ENCODE measurements around the gene GAS2L2.

Gene GAS2L2

GRCh38 chr17:35726127-35726952 is 26.7 kb downstream of the GAS2L2 start:
- H3K36me3 ChIP-seq (ENCODE audit: insufficient read depth): peaks cover 4% of the 10 kb centered on the region; the same call in 1 of the 2 replicates
- no peak overlapping the region for H3K27ac ChIP-seq
- H3K4me2 ChIP-seq: no peak overlapping the region
- TF ChIP-seq CTCF (conservative IDR thresholded peaks at IDR 0.05; ENCODE audit: low read depth, low read length): no peak
- H3K27me3 ChIP-seq (ENCODE audit: insufficient read depth, low read depth): no peaks in the 10 kb centered on the region
- no peaks in the 10 kb centered on the region for H3K79me2 ChIP-seq (ENCODE audit: insufficient read depth, low read depth)
- H3K4me3 ChIP-seq (IDR thresholded peaks at IDR 0.05; ENCODE audit: insufficient read depth, low read depth, low read length): no peak overlapping the region
- H3K9ac ChIP-seq: no peak overlapping the region
- H2AFZ ChIP-seq (ENCODE audit: low read depth): no peak overlapping the region
- no peaks in the 10 kb centered on the region for H4K20me1 ChIP-seq (ENCODE audit: insufficient read depth)
- no peaks in the 10 kb centered on the region for H3K4me1 ChIP-seq (ENCODE audit: low read depth, poor library complexity, severe bottlenecking)

GRCh38 chr17:35725802-35726126 is 27.3 kb downstream of the GAS2L2 start:
- no peak overlapping the region for H3K4me2 ChIP-seq
- H3K4me1 ChIP-seq (ENCODE audit: low read depth, poor library complexity, severe bottlenecking): no peaks in the 10 kb centered on the region
- no peaks in the 10 kb centered on the region for H3K27me3 ChIP-seq (ENCODE audit: insufficient read depth, low read depth)
- no peak overlapping the region for H3K4me3 ChIP-seq (IDR thresholded peaks at IDR 0.05; ENCODE audit: insufficient read depth, low read depth, low read length)
- no peak overlapping the region for H2AFZ ChIP-seq (ENCODE audit: low read depth)
- TF ChIP-seq CTCF (conservative IDR thresholded peaks at IDR 0.05; ENCODE audit: low read depth, low read length): no peak
- H3K79me2 ChIP-seq (ENCODE audit: insufficient read depth, low read depth): no peaks in the 10 kb centered on the region
- no peak overlapping the region for H3K27ac ChIP-seq
- no peaks in the 10 kb centered on the region for H4K20me1 ChIP-seq (ENCODE audit: insufficient read depth)
- no peak overlapping the region for H3K9ac ChIP-seq
- H3K36me3 ChIP-seq (ENCODE audit: insufficient read depth): peaks cover 4% of the 10 kb centered on the region; the same call in 1 of the 2 replicates

GRCh38 chr17:35725058-35725457 is 28.0 kb downstream of the GAS2L2 start:
- Histone ChIP-seq H3K27ac (no peak overlapping the region), H3K79me2 (ENCODE audit: insufficient read depth, low read depth) (no peaks in the 10 kb centered on the region), H4K20me1 (ENCODE audit: insufficient read depth) (no peaks in the 10 kb centered on the region), H3K9ac (no peak overlapping the region), H3K4me1 (ENCODE audit: low read depth, poor library complexity, severe bottlenecking) (no peaks in the 10 kb centered on the region), H3K36me3 (ENCODE audit: insufficient read depth) (peaks cover 4% of the 10 kb centered on the region; the same call in 1 of the 2 replicates), H2AFZ (ENCODE audit: low read depth) (no peak overlapping the region), H3K4me2 (no peak overlapping the region), H3K27me3 (ENCODE audit: insufficient read depth, low read depth) (no peaks in the 10 kb centered on the region), H3K4me3 (IDR thresholded peaks at IDR 0.05; ENCODE audit: insufficient read depth, low read depth, low read length) (no peak overlapping the region)
- no peak for TF ChIP-seq CTCF (conservative IDR thresholded peaks at IDR 0.05; ENCODE audit: low read depth, low read length)

GRCh38 chr17:35723735-35724134 is 29.3 kb downstream of the GAS2L2 start:
- Histone ChIP-seq H3K4me2 (no peak overlapping the region), H3K9ac (no peak overlapping the region), H3K4me1 (ENCODE audit: low read depth, poor library complexity, severe bottlenecking) (no peaks in the 10 kb centered on the region), H3K4me3 (IDR thresholded peaks at IDR 0.05; ENCODE audit: insufficient read depth, low read depth, low read length) (no peak overlapping the region), H2AFZ (ENCODE audit: low read depth) (no peak overlapping the region), H3K27ac (no peak overlapping the region), H3K79me2 (ENCODE audit: insufficient read depth, low read depth) (no peaks in the 10 kb centered on the region), H3K36me3 (ENCODE audit: insufficient read depth) (peaks cover 4% of the 10 kb centered on the region; the same call in 1 of the 2 replicates), H3K27me3 (ENCODE audit: insufficient read depth, low read depth) (no peaks in the 10 kb centered on the region), H4K20me1 (ENCODE audit: insufficient read depth) (no peaks in the 10 kb centered on the region)
- TF ChIP-seq CTCF (conservative IDR thresholded peaks at IDR 0.05; ENCODE audit: low read depth, low read length): no peak
